Measurements from ENCODE around the gene LRRC56. TPM values are rescaled to one million over a fixed set of nuclear protein-coding genes. Genes with fewer than 3 reads are reported as not detected.

Gene LRRC56
- total and polyA plus RNA-seq, 2 of the 13 experiments (the other 11 are each of a cell fraction or from before 2014, with no cell fraction given): 0.11 to 0.29 TPM

DNA sequence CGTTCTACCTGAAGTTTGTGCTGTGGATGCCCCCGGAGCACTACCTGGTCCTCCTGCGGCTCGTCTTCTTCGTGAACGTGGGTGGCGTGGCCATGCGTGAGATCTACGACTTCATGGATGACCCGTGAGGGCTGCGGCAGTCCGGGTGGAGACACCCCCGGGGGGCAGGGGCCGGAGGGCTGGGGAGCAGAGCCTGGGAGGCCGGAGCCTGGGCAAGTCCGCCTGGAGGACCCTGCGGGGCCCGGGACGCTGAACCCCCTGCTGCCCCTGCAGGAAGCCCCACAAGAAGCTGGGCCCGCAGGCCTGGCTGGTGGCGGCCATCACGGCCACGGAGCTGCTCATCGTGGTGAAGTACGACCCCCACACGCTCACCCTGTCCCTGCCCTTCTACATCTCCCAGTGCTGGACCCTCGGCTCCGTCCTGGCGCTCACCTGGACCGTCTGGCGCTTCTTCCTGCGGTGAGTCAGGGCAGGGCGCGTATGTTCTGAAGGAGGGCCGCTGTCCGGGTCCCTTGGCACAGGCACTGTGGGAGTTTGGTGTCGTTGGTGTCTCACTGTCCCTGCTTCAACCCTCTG is 47.6 kb upstream of the LRRC56 start:
- ChIA-PET CTCF (ENCODE audit: low intra/inter-chr PET ratio, low total read pairs) (no interaction called here), POLR2A (no interaction called here)
- H4K20me1 ChIP-seq (ENCODE audit: insufficient read depth, low read length): no peaks in the 10 kb centered on the region
- in situ Hi-C loops (cut with HindIII; ENCODE audit: extremely low pct_ligation_motif_present, low pct_unique_long_range_greater_than_20kb) (no loop called here), intact Hi-C loops (cut with micrococcal nuclease; ENCODE audit: unreplicated experiment) (no loop called here)
- H3K79me2 ChIP-seq (ENCODE audit: insufficient read depth, low read length): peaks cover 3% of the 10 kb centered on the region
- no peak overlapping the region for H3K9ac ChIP-seq (ENCODE audit: insufficient read depth, low read depth, low read length)
- peaks cover 10 to 14% of the 10 kb centered on the region in 2 experiments; a peak in 2 of 5 replicates for H3K36me3 ChIP-seq (replicated peaks in 1 of 2; ENCODE audit: control insufficient read depth in 1 of 2, insufficient read depth in 2 of 2, low read length in 2 of 2)
- DNase-seq (ENCODE audit: low spot score) (no peak), FAIRE-seq (no peak), ATAC-seq (no peak)
- H3K4me3 ChIP-seq (replicated peaks in 1 of 3; ENCODE audit: insufficient read depth in 1 of 3, low read depth in 2 of 3, low read length in 3 of 3): no peak overlapping the region
- H3K27ac ChIP-seq (ENCODE audit: extremely low read length, insufficient read depth, low read length): no peak overlapping the region
- H3K4me1 ChIP-seq (ENCODE audit: insufficient read depth, low read length): no peaks in the 10 kb centered on the region
- BruUV-seq (replicated peaks): no TSS peak
- no peak overlapping the region for H2AFZ ChIP-seq (ENCODE audit: low read length)
- H3K4me2 ChIP-seq (ENCODE audit: low read depth, low read length): no peak overlapping the region
- TF ChIP-seq YY1 (IDR thresholded peaks at IDR 0.05; ENCODE audit: insufficient read depth, insufficient replicate concordance, low read depth, low read length): no peak
- no peak for TF ChIP-seq RBAK (CRISPR knock-in tag; IDR thresholded peaks at IDR 0.05)
- TF ChIP-seq HNRNPLL (IDR thresholded peaks at IDR 0.05; ENCODE audit: low read depth, low read length, poor library complexity, severe bottlenecking): no peak
- no peak for TF ChIP-seq HDAC1 (CRISPR knock-in tag; IDR thresholded peaks at IDR 0.05)
- TF ChIP-seq CCDC6 (CRISPR knock-in tag; IDR thresholded peaks at IDR 0.05): no peak
- no peak for TF ChIP-seq KLF16 (CRISPR knock-in tag; IDR thresholded peaks at IDR 0.05)
- TF ChIP-seq ZNF33A (CRISPR knock-in tag; IDR thresholded peaks at IDR 0.05; ENCODE audit: borderline replicate concordance): no peak
- no peak for TF ChIP-seq SATB2 (CRISPR knock-in tag; IDR thresholded peaks at IDR 0.05)
- TF ChIP-seq PAF1 (CRISPR knock-in tag; IDR thresholded peaks at IDR 0.05): no peak
- TF ChIP-seq KLF12 (CRISPR knock-in tag; IDR thresholded peaks at IDR 0.05; ENCODE audit: borderline replicate concordance): no peak
- TF ChIP-seq HOXD1 (CRISPR knock-in tag; IDR thresholded peaks at IDR 0.05): no peak
- TF ChIP-seq, protein P1, sequence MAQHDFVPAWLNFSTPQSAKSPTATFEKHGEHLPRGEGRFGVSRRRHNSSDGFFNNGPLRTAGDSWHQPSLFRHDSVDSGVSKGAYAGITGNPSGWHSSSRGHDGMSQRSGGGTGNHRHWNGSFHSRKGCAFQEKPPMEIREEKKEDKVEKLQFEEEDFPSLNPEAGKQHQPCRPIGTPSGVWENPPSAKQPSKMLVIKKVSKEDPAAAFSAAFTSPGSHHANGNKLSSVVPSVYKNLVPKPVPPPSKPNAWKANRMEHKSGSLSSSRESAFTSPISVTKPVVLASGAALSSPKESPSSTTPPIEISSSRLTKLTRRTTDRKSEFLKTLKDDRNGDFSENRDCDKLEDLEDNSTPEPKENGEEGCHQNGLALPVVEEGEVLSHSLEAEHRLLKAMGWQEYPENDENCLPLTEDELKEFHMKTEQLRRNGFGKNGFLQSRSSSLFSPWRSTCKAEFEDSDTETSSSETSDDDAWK (CRISPR knock-in tag; IDR thresholded peaks at IDR 0.05): no peak
- no peaks in the 10 kb centered on the region for H3K27me3 ChIP-seq (ENCODE audit: control insufficient read depth in 1 of 2, insufficient read depth in 2 of 2, low read length in 2 of 2)
- H3K9me3 ChIP-seq (ENCODE audit: low read length): no peaks in the 10 kb centered on the region
- over 99% methylated on average over 20 of the region's 37 CpGs for WGBS (ENCODE audit: low lambda C conversion rate)
